Hepatocyte (in vitro differentiated cells): ENCODE results near the gene LRIT1.

Source experiments
- CTCF ChIP-seq: fragments of 200-600 bp; sonication (generic); IDR thresholded peaks from 2 replicates; pipeline ENCODE4 v1.5.1; 2016; ENCODE audit warnings: antibody characterized with exemption, mild to moderate bottlenecking; ENCODE audit not compliant: poor library complexity
- EZH2 ChIP-seq: fragments of 200-600 bp; sonication (generic); IDR thresholded peaks from 2 replicates; pipeline ENCODE4 v1.6.1; 2016; ENCODE audit warnings: antibody characterized with exemption, mild to moderate bottlenecking, borderline replicate concordance
- EZH2phosphoT487 ChIP-seq: fragments of 200-600 bp; sonication (generic); IDR thresholded peaks from one replicate; pipeline ENCODE4 v1.6.1; 2018; ENCODE audit warnings: antibody characterized with exemption, mild to moderate bottlenecking, low read depth, moderate library complexity; ENCODE audit not compliant: unreplicated experiment, severe bottlenecking

DNA sequence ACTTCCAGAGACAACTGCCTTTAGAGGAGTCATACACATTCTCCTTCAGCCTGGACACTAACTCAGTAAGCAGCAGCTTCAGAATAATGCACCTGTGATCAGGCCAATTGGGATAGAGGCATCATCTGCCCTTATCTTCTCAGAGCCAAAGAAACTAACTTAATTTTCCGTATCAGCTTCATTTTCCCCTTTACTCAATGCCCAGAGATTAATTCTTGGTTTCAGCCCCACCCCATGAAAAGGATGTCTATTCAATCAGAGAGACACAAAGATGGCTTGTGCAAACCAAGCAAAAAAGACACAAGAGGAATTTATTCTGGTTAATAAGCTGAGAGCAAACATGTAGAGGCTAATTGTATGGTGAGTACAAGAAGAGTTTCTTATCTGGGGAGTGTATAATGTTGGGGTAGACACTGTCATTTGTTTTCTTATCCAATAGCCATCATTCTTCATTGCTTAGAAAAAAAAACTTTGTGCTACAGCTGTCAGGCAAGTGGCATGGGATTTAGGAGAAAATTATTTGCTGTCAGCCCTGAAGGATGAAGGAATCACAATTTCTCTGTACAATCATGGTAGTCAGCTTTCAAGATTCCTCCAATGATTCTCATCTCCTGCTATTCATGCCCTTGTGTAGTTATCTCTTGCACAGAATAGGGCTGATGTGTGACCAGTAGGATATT, 48.3 kb upstream of the LRIT1 start:
- TF ChIP-seq EZH2phosphoT487: no peak
- TF ChIP-seq CTCF: no peak
- TF ChIP-seq EZH2: no peak
